ENCODE results near the gene CYP4F3. TPM values are rescaled to one million over a fixed set of nuclear protein-coding genes. Genes with fewer than 3 reads are reported as not detected.

CYP4F3 gene
- total RNA-seq, 4 donors from 2014 or later: 0.08 to 5.3 (median 0.81) TPM; not detected in 1

DNA sequence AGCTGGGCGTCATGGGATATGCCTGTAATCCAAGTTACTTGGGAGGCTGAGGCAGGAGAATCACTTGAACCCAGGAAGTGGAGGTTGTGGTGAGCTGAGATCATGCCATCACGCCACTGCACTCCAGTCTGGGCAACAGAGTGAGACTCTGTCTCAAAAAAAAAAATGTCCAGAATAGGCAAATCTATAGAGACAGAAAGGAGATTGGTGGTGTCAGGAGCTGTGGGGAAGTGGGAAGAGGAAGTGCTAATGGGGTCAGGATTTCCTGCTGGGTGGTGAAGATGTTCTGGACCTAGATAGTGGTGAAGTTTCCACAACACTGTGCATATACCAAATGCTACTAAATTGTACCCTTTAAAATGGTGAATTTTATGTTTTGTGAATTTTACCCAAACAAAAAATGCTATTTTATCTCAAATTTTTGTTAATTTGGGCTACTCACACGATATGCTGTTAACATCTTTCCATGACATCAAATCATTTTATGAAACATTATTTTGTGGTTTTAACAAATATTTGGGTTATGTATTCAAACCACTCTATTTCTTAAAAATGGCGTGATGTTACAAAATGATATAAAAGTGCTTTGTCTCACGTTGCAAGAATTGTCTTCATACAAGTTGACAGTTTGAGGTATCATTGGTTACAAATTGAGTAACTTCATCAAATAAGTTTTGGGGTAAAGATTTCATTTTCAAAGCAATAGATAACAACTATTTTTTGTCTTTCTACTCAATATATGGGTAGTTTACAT is 7.4 kb upstream of the CYP4F3 start:
- TF ChIP-seq EP300 (IDR thresholded peaks at IDR 0.05): no peak
- TF ChIP-seq, protein P1, sequence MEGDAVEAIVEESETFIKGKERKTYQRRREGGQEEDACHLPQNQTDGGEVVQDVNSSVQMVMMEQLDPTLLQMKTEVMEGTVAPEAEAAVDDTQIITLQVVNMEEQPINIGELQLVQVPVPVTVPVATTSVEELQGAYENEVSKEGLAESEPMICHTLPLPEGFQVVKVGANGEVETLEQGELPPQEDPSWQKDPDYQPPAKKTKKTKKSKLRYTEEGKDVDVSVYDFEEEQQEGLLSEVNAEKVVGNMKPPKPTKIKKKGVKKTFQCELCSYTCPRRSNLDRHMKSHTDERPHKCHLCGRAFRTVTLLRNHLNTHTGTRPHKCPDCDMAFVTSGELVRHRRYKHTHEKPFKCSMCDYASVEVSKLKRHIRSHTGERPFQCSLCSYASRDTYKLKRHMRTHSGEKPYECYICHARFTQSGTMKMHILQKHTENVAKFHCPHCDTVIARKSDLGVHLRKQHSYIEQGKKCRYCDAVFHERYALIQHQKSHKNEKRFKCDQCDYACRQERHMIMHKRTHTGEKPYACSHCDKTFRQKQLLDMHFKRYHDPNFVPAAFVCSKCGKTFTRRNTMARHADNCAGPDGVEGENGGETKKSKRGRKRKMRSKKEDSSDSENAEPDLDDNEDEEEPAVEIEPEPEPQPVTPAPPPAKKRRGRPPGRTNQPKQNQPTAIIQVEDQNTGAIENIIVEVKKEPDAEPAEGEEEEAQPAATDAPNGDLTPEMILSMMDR (IDR thresholded peaks at IDR 0.05): no peak
- TF ChIP-seq POLR2AphosphoS5 (IDR thresholded peaks at IDR 0.05): no peak
- TF ChIP-seq POLR2A (IDR thresholded peaks at IDR 0.05): no peak
- no peak for ATAC-seq
- H3K4me3 ChIP-seq: no peak overlapping the region
- H3K36me3 ChIP-seq: no peaks in the 10 kb centered on the region
- 47 to 62% methylated on average over 5 of the region's 5 CpGs for WGBS, 2 donors (ENCODE audit: low coverage in 1 of 2)
- peaks cover 68% of the 10 kb centered on the region for H3K27me3 ChIP-seq
- no peak overlapping the region for H3K27ac ChIP-seq
- H3K4me1 ChIP-seq: peaks cover 0 to 7% (median 0%) of the 10 kb centered on the region in 3 donors
- H3K9me3 ChIP-seq: no peaks in the 10 kb centered on the region

DNA sequence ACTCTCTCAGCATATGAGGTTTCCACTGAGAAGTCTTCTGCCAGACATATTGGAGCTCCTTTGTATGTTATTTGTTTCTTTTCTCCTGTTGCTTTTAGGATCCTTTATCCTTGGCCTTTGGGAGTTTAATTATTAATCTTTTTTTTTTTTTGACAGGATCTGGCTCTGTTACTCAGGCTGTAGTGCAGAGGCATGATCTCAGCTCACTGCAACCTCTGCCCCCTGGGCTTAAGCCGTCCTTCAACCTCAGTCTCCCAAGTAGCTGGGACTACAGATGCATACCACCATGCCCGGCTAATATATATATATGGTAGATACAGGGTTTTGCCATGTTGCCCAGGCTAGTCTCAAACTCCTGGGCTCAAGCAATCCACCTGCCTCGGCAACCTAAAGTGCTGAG is 6.6 kb upstream of the CYP4F3 start:
- no peaks in the 10 kb centered on the region for H3K36me3 ChIP-seq
- H3K27me3 ChIP-seq: peaks cover 63% of the 10 kb centered on the region
- no peak for ATAC-seq
- peaks cover 0 to 5% (median 0%) of the 10 kb centered on the region in 3 donors for H3K4me1 ChIP-seq
- 57 to 65% methylated on average over 1 to 3 of the region's 3 CpGs for WGBS, 2 donors (ENCODE audit: low coverage in 1 of 2)
- TF ChIP-seq EP300 (IDR thresholded peaks at IDR 0.05): no peak
- TF ChIP-seq POLR2A (IDR thresholded peaks at IDR 0.05): no peak
- no peak for TF ChIP-seq POLR2AphosphoS5 (IDR thresholded peaks at IDR 0.05)
- TF ChIP-seq, protein P1 (IDR thresholded peaks at IDR 0.05): no peak
- H3K9me3 ChIP-seq: no peaks in the 10 kb centered on the region
- H3K27ac ChIP-seq: no peak overlapping the region
- H3K4me3 ChIP-seq: no peak overlapping the region

DNA sequence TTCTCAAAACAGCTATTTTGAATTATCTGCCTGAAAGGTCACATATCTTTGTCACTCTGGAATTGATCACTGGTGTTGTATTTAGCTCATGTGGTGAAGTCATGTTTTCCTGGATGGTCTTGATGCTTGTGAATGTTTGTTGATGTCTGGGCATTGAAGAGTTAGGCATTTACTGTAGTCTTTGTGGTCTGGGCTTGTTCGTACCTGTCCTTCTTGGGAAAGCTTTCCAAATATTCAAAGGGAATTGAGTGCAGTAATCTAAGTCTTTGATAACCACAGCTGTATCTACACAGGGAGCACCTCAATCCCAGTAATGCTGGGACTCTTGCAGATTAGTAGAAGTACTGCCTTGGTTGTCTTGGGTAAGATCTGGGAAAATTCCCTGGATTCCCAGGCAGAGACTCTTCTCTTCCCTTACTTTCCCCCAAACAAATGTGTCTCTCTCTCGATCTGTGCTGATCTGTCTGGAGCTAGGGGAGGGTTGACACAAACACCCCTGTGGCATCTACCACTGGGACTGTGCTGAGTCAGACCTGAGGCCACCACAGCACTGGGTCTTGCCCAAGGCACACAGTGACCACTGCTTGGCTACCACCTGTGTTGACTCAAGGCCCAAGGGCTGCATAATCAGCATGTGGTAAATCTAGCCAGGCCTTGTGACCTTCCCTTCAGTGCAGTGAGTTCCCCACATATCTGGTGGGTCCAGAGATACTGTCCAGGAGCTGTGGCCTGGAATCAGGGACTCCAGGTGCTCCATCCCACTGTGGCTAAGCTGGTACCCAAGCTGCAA is 5.5 kb upstream of the CYP4F3 start:
- Histone ChIP-seq H3K9me3 (no peaks in the 10 kb centered on the region), H3K27ac (no peak overlapping the region), H3K4me1 (no peaks in the 10 kb centered on the region), H3K4me3 (no peak overlapping the region), H3K36me3 (no peaks in the 10 kb centered on the region), H3K27me3 (peaks cover 52% of the 10 kb centered on the region)
- ATAC-seq: no peak
- WGBS, 2 donors (ENCODE audit: low coverage in 1 of 2): 71 to 100% methylated on average over 1 to 2 of the region's 2 CpGs
- TF ChIP-seq, protein P1 (IDR thresholded peaks at IDR 0.05): no peak
- TF ChIP-seq EP300 (IDR thresholded peaks at IDR 0.05): no peak
- no peak for TF ChIP-seq POLR2A (IDR thresholded peaks at IDR 0.05)
- TF ChIP-seq POLR2AphosphoS5 (IDR thresholded peaks at IDR 0.05): no peak

DNA sequence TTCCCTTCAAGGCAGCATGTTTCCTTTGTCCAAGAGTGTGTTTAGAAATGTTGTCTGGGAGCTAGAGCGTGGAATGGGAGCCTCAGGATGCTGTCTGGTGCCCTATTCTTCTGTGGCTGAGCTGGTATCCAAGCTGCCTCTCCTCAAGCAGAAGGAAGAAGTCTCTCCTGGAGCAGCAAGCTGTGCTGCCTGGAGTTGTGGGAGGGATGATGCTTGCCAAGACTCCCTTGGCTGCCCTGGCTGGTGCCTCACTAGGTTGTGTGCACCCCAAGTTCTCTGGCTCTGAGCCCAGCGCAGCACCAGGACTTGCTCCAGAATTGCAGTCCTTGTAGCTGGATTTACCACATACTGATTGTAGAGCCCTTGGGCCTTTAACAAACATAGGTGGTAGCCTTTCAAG is 4.7 kb upstream of the CYP4F3 start:
- Histone ChIP-seq H3K27ac (no peak overlapping the region), H3K9me3 (no peaks in the 10 kb centered on the region), H3K36me3 (no peaks in the 10 kb centered on the region), H3K27me3 (peaks cover 44% of the 10 kb centered on the region), H3K4me3 (no peak overlapping the region), H3K4me1 (peaks cover 0 to 4% (median 0%) of the 10 kb centered on the region in 3 donors)
- no peak for ATAC-seq
- TF ChIP-seq POLR2A (IDR thresholded peaks at IDR 0.05): no peak
- TF ChIP-seq, protein P1 (IDR thresholded peaks at IDR 0.05): no peak
- no peak for TF ChIP-seq POLR2AphosphoS5 (IDR thresholded peaks at IDR 0.05)
- TF ChIP-seq EP300 (IDR thresholded peaks at IDR 0.05): no peak
- 86% methylated on average over 2 of the region's 2 CpGs; no CpG with 5 or more reads in 1 of the 2 donors for WGBS, 2 donors (ENCODE audit: low coverage in 1 of 2)

Data from gastroesophageal sphincter (tissue), 4 donors.